ENCODE measurements around the gene TEDDM1. TPM values are rescaled to one million over a fixed set of nuclear protein-coding genes. Genes with fewer than 3 reads are reported as not detected.

Gene TEDDM1
- total RNA-seq, 1 donor from 2014 or later = not detected

DNA sequence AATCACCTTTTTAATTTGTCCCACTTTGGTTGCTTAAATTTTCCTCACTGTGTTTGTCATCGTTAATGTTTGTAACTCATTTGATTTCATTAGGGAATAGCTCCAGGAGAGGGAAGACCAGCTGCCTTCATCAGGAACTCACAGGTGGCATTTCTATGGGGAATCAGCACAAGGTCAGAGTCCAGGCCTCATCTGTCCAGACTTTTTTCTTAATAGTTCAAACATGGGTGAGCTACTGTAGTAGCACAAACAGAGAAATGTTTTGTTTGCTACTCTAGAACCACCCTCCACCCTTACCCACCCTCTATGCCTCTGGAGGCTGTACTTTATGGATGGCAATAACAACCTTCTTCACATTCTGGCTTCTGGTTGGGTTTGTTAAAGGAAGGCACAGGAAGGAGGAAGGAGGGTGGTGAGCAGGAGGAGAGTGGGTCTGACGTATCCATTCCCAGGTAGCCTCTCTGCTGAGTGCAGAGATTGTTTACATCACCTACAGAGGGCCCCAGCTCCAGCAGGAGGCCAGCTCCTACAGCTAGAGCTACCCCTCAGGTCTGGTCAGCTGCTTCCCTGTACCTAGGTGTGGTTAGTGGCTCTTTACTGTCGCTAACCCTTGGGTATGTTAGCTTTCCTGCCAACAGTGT lies 8.1 kb upstream of the TEDDM1 start:
- ATAC-seq = no peak
- intact Hi-C loops (cut with DNase I) = no loop called here
- DNase-seq (ENCODE audit: low spot score) = no peak

- no peak for ATAC-seq
- no peak for DNase-seq (ENCODE audit: low spot score)
- intact Hi-C loops (cut with DNase I) = no loop called here
Observed at GRCh38 chr1:182407724-182408123, 7.3 kb upstream of the TEDDM1 start.

- no peak for ATAC-seq
- intact Hi-C loops (cut with DNase I) = no loop called here
- DNase-seq (ENCODE audit: low spot score) = no peak
Observed at GRCh38 chr1:182406012-182406411, 5.5 kb upstream of the TEDDM1 start.

GRCh38 chr1:182405578-182405977 lies 5.1 kb upstream of the TEDDM1 start:
- DNase-seq (ENCODE audit: low spot score) (no peak), ATAC-seq (no peak)
- intact Hi-C loops (cut with DNase I) = no loop called here

- ATAC-seq = no peak
- intact Hi-C loops (cut with DNase I) = no loop called here
- no peak for DNase-seq (ENCODE audit: low spot score)
Observed at GRCh38 chr1:182404781-182405180, 4.3 kb upstream of the TEDDM1 start.

DNA sequence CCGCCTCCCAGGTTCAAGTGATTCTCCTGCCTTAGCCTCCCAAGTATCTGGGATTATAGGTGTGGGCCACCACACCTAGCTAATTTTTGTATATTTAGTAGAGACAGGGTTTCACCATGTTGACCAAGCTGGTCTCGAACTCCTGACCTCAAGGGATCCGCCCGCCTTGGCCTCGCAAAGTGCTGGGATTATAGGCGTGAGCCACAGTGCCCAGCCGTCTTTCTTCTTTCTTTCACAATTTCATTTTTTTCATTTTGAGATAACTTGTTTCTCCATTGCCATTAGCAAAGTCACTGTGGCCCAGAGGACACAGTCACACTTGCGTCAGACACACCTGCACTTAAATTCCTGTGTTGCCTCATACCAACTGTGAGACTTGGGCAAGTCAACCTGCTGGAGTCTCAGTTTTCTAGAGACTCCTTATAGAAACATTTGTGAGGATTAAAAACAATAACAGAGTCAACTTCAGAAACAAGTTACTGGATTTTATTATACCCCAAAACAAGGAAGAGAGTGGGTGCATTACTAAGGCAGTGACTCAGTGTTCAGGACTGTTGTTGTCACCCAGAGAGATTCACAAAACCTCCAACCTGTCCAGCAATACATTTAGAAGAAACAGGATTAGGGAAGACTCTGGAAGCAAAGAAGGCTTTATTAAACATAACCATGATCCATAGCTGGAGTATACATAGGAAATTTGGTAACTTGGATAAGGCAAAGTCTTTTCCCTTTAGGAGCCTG lies 2.6 kb downstream of the TEDDM1 start:
- ATAC-seq (no peak), DNase-seq (ENCODE audit: low spot score) (no peak)

DNA sequence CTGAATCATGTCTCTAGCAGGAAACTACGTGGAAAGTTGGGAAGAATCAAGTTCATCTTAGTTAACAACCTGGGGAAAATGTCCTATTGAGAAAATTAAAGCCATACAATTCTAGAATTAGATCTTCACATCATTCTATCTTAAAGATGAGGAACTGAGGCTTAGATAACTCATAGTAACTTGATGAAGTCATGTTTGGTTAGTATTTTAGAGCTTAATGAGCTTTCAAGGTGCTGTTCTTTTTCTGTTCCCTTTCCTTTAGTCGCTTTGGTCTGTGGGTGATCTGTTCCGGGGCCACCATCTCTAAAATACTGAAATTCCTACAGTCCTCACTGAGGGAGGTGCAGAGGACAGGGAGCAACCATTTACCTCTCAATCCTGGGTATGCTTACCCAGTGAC lies 4.6 kb downstream of the TEDDM1 start:
- intact Hi-C loops (cut with DNase I) = loop anchor here (2.0 kb wide), 1 partner anchor 309 kb away; no protein-coding TSS in a partner anchor
- ATAC-seq (no peak), DNase-seq (ENCODE audit: low spot score) (no peak)

More for the DNA sequence above, 2.6 kb downstream of the TEDDM1 start:
- intact Hi-C loops (cut with DNase I) = loop anchor here (2.0 kb wide), 1 partner anchor 311 kb away; no protein-coding TSS in a partner anchor

GRCh38 chr1:182394055-182394775 lies 6.3 kb downstream of the TEDDM1 start:
- ATAC-seq (peak; percentile 0), DNase-seq (ENCODE audit: low spot score) (no peak)
- intact Hi-C loops (cut with DNase I) = loop anchor here (5.0 kb wide), 1 partner anchor 252 kb away; no protein-coding TSS in a partner anchor

GRCh38 chr1:182392050-182393028 lies 8.1 kb downstream of the TEDDM1 start:
- intact Hi-C loops (cut with DNase I) = loop anchor here (5.0 kb wide), 1 partner anchor 250 kb away; no protein-coding TSS in a partner anchor
- ATAC-seq (peak; percentile 23), DNase-seq (ENCODE audit: low spot score) (no peak)

GRCh38 chr1:182391362-182392049 lies 9.0 kb downstream of the TEDDM1 start, which contains the start of gene GLUL:
GLUL (minus strand) TSS chr1:182391790; CDS start chr1:182388737, 3,053 bp downstream.
- ATAC-seq (peak; percentile 85), DNase-seq (ENCODE audit: low spot score) (peak; percentile 97)
- intact Hi-C loops (cut with DNase I) = loop anchor here (5.0 kb wide), 1 partner anchor 249 kb away; no protein-coding TSS in a partner anchor

DNA sequence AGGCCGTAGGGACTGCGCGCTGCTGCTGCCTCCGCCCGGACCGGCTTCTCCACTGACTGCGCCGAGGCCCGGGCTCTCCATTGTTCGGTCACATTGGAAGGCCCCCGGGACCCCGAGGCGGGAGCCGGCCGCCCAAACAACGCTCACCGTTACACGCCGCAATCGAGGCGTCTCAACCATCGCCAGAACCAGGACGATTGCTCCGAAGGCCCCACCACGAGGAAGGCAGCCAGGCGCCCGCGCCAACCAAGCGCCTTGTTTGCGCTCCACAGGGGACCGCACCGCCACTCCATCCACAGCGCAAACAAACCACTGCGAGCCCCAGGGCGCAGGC lies 9.5 kb downstream of the TEDDM1 start:
- DNase-seq (ENCODE audit: low spot score) (no peak), ATAC-seq (no peak)
- intact Hi-C loops (cut with DNase I) = loop anchor here (5.0 kb wide), 1 partner anchor 249 kb away; no protein-coding TSS in a partner anchor

GRCh38 chr1:182389619-182390047 lies 10.8 kb downstream of the TEDDM1 start:
- ATAC-seq = no peak
- intact Hi-C loops (cut with DNase I) = loop anchor here (5.0 kb wide), 1 partner anchor 247 kb away; no protein-coding TSS in a partner anchor
- DNase-seq (ENCODE audit: low spot score) = no peak

DNA sequence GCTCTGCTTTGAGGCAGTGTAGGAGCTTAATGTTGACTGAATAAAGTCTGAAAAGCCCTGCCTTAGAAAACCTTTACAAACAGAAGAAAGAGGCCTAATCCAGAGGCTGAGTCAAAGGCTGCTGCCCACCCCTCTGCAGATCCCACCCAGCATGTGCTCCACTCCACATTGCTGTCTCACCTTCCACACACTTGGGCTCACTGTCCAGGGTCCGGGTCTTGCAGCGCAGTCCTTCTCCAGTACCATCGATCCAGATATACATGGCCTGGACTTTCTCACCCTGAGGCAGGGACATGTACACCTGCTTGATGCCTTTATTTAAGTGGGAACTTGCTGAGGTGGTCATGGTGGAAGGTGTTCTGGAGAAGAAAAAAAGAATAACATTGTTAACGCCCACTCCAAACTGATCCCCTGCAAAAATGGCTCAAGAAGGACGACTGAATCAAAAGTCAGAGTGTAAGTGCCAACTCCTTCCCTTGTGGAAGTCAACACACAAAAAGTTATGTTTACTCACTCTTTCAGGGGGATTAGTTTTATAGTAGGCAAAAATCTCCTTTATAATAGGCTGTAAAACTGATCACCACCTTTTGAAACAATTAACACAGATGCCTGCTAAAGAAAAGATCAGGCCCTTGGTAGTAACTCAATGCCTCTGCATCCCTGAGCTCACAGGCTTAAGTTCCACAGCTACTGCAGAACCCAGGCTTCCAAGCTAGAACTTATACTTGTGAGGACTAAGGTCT lies 11.9 kb downstream of the TEDDM1 start:
- DNase-seq (ENCODE audit: low spot score) (no peak), ATAC-seq (no peak)
- intact Hi-C loops (cut with DNase I) = no loop called here

DNA sequence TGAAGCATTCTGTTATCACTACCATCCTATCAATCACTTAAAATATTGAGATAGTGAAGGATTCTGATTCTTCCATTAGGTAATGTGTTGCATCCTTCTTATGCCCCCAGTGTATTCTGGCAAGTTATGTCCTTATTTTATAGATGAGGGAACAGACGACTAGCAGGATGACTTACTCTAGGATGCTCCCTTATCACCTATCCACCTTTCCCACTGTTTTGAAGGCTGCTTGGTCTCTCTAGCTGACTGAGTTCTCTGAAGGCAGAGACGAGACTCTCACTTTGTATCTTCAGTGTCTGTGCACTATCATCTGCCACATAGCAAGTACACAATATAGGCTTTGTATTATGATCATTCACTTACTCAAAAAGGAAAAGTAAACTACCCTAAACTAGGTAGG lies 12.9 kb downstream of the TEDDM1 start:
- DNase-seq (ENCODE audit: low spot score) (no peak), ATAC-seq (no peak)
- intact Hi-C loops (cut with DNase I) = no loop called here

DNA sequence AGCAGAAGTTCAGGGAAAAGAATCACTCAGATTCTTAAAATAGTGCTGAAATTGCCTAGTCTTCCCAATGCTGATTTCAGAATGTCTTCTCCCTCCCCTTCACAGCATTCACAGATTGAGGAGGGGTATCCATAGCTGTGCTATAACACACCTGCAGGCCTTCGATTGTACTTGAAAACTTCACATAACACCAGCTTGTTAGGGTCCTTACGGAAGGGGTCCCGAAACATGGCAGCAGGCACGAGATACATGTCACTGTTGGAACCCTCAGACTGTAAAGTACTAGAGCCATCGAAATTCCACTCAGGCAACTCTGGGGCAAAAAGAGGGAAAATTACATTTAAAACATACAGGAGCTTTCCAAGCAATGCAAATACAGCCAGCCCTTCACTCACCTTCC lies 13.5 kb downstream of the TEDDM1 start:
- intact Hi-C loops (cut with DNase I) = no loop called here
- DNase-seq (ENCODE audit: low spot score) (no peak), ATAC-seq (no peak)

- ATAC-seq = no peak
- DNase-seq (ENCODE audit: low spot score) = no peak
- intact Hi-C loops (cut with DNase I) = no loop called here
Observed at GRCh38 chr1:182385885-182386853, 14.3 kb downstream of the TEDDM1 start.
